Measurements from ENCODE around the gene PDSS1.
"Not testable (repeated sequence)": the region's sequence is repeated elsewhere in the genome, so short reads cannot be mapped to it uniquely, and the experiment has no call there.

The PDSS1 gene

GRCh38 chr10:26662864-26663263 is 34.6 kb upstream of the PDSS1 start:
- no peak for DNase-seq (ENCODE audit: low spot score)
- Histone ChIP-seq H3K27me3 (ENCODE audit: insufficient read depth, poor library complexity, severe bottlenecking) (no peaks in the 10 kb centered on the region), H3K4me1 (ENCODE audit: insufficient read depth, poor library complexity, severe bottlenecking) (no peaks in the 10 kb centered on the region), H3K4me3 (ENCODE audit: severe bottlenecking) (no peak overlapping the region), H3K36me3 (ENCODE audit: low read depth) (no peaks in the 10 kb centered on the region), H3K27ac (ENCODE audit: poor library complexity, severe bottlenecking) (no peak overlapping the region), H3K9me3 (ENCODE audit: severe bottlenecking) (no peaks in the 10 kb centered on the region)
- TF ChIP-seq CTCF (IDR thresholded peaks at IDR 0.05; ENCODE audit: poor library complexity, severe bottlenecking): no peak
- no peak for ATAC-seq (ENCODE audit: low read depth)

GRCh38 chr10:26665080-26666048 is 32.1 kb upstream of the PDSS1 start:
- no peak for TF ChIP-seq CTCF (IDR thresholded peaks at IDR 0.05; ENCODE audit: poor library complexity, severe bottlenecking)
- no peaks in the 10 kb centered on the region for H3K9me3 ChIP-seq (ENCODE audit: severe bottlenecking)
- no peak overlapping the region for H3K4me3 ChIP-seq (ENCODE audit: severe bottlenecking)
- DNase-seq (ENCODE audit: low spot score): no peak
- ATAC-seq (ENCODE audit: low read depth): no peak
- H3K4me1 ChIP-seq (ENCODE audit: insufficient read depth, poor library complexity, severe bottlenecking): no peaks in the 10 kb centered on the region
- H3K27ac ChIP-seq (ENCODE audit: poor library complexity, severe bottlenecking): no peak overlapping the region
- H3K36me3 ChIP-seq (ENCODE audit: low read depth): no peaks in the 10 kb centered on the region
- H3K27me3 ChIP-seq (ENCODE audit: insufficient read depth, poor library complexity, severe bottlenecking): no peaks in the 10 kb centered on the region

- Histone ChIP-seq H3K27me3 (ENCODE audit: insufficient read depth, poor library complexity, severe bottlenecking) (no peaks in the 10 kb centered on the region), H3K27ac (ENCODE audit: poor library complexity, severe bottlenecking) (no peak overlapping the region), H3K4me1 (ENCODE audit: insufficient read depth, poor library complexity, severe bottlenecking) (no peaks in the 10 kb centered on the region), H3K4me3 (ENCODE audit: severe bottlenecking) (no peak overlapping the region), H3K36me3 (ENCODE audit: low read depth) (no peaks in the 10 kb centered on the region), H3K9me3 (ENCODE audit: severe bottlenecking) (no peaks in the 10 kb centered on the region)
- no peak for TF ChIP-seq CTCF (IDR thresholded peaks at IDR 0.05; ENCODE audit: poor library complexity, severe bottlenecking)
- DNase-seq (ENCODE audit: low spot score) (no peak), ATAC-seq (ENCODE audit: low read depth) (no peak)
These were observed 21.6 kb upstream of the PDSS1 start for GRCh38 chr10:26675873-26676257.

GRCh38 chr10:26679588-26679987 is 17.9 kb upstream of the PDSS1 start:
- DNase-seq (ENCODE audit: low spot score) (no peak), ATAC-seq (ENCODE audit: low read depth) (no peak)
- no peaks in the 10 kb centered on the region for H3K4me1 ChIP-seq (ENCODE audit: insufficient read depth, poor library complexity, severe bottlenecking)
- no peak overlapping the region for H3K27ac ChIP-seq (ENCODE audit: poor library complexity, severe bottlenecking)
- no peaks in the 10 kb centered on the region for H3K9me3 ChIP-seq (ENCODE audit: severe bottlenecking)
- no peak overlapping the region for H3K4me3 ChIP-seq (ENCODE audit: severe bottlenecking)
- H3K36me3 ChIP-seq (ENCODE audit: low read depth): no peaks in the 10 kb centered on the region
- no peaks in the 10 kb centered on the region for H3K27me3 ChIP-seq (ENCODE audit: insufficient read depth, poor library complexity, severe bottlenecking)
- no peak for TF ChIP-seq CTCF (IDR thresholded peaks at IDR 0.05; ENCODE audit: poor library complexity, severe bottlenecking)

- Histone ChIP-seq H3K27ac (ENCODE audit: poor library complexity, severe bottlenecking) (no peak overlapping the region), H3K36me3 (ENCODE audit: low read depth) (no peaks in the 10 kb centered on the region), H3K27me3 (ENCODE audit: insufficient read depth, poor library complexity, severe bottlenecking) (no peaks in the 10 kb centered on the region), H3K4me1 (ENCODE audit: insufficient read depth, poor library complexity, severe bottlenecking) (no peaks in the 10 kb centered on the region), H3K4me3 (ENCODE audit: severe bottlenecking) (no peak overlapping the region), H3K9me3 (ENCODE audit: severe bottlenecking) (no peaks in the 10 kb centered on the region)
- no peak for ATAC-seq (ENCODE audit: low read depth)
- no peak for DNase-seq (ENCODE audit: low spot score)
- no peak for TF ChIP-seq CTCF (IDR thresholded peaks at IDR 0.05; ENCODE audit: poor library complexity, severe bottlenecking)
These were observed 16.4 kb upstream of the PDSS1 start for GRCh38 chr10:26681076-26681475.

GRCh38 chr10:26681971-26682370 is 15.5 kb upstream of the PDSS1 start:
- not testable (repeated sequence) for DNase-seq (ENCODE audit: low spot score); H3K4me3 ChIP-seq (ENCODE audit: severe bottlenecking); H3K27me3 ChIP-seq (ENCODE audit: insufficient read depth, poor library complexity, severe bottlenecking); H3K36me3 ChIP-seq (ENCODE audit: low read depth); H3K27ac ChIP-seq (ENCODE audit: poor library complexity, severe bottlenecking); H3K4me1 ChIP-seq (ENCODE audit: insufficient read depth, poor library complexity, severe bottlenecking); H3K9me3 ChIP-seq (ENCODE audit: severe bottlenecking)
- peak; percentile 100 for ATAC-seq (ENCODE audit: low read depth)
